ENCODE results near the gene TNFRSF12A.
"Not testable (repeated sequence)": the region's sequence is repeated elsewhere in the genome, so short reads cannot be mapped to it uniquely, and the experiment has no call there.

The TNFRSF12A gene

DNA sequence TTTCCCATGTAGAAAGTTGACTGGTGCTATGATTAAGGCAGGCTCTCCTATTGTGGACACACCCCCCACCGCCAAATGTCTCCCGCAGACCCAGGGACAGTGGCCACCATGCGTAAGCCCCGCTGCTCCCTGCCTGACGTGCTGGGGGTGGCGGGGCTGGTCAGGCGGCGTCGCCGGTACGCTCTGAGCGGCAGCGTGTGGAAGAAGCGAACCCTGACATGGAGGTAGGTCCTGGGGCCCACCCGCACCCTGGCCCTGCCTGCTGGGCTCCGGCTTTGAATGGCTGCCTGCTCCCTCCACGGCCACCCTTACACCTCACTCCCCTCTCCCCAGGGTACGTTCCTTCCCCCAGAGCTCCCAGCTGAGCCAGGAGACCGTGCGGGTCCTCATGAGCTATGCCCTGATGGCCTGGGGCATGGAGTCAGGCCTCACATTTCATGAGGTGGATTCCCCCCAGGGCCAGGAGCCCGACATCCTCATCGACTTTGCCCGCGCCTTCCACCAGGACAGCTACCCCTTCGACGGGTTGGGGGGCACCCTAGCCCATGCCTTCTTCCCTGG is 29.8 kb downstream of the TNFRSF12A start:
- DNase-seq (ENCODE audit: low read depth in 2 of 2): no peak

DNA sequence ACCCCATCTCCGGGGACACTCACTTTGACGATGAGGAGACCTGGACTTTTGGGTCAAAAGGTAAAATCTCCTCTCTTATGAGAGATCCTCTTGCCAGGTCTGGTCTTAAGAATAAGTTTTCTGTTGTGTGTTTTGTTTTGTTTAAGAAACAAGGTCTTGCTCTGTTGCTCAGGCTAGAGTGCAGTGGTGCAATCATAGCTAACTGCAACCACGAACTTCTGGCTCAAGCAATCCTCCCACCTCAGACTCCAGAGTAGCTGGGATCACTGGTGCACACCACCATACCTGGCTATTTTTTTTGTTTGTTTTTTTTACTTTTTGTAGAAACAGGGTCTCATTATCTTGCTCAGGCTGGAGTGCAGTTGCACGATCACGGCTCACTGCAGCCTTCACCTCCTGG is 30.3 kb downstream of the TNFRSF12A start:
- DNase-seq (ENCODE audit: low read depth in 2 of 2): no peak

DNA sequence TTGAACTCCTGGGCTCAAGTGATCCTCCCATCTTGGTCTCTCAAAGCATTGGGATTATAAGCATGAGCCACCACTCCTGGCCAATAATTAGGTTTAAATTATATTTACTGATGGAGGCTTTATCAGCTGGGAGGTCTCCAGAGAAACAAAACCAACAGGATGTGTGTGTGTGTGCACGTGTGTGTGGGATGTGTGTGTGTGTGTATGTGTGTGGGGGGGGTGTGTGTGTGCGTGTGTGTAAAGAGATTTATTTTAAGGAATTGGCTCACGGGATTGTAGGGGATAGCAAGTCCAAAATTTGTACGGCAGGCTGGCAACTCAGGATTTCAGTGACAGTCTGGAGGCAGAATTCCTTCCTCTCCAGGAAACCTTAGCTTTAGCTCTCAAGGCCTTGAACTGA is 30.8 kb downstream of the TNFRSF12A start:
- DNase-seq (ENCODE audit: low read depth in 2 of 2): no peak

DNA sequence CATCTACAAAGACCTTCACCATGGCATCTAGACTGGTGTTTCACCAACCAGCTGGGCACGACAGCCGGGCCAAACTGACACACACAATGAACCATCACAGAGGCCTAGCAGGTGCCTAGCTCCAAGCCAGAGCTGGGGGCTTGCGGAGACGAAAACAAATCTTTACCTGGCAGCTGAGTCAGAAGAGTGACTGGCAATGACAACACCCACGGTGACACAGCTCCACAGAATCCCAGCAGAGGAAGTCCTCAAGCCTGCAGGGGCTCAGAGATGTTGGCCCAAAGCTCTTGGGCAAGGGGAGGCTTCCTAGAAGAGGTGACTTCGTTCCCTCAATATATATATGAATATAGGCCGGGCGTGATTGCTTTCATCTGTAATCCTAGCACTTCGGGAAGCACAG is 31.3 kb downstream of the TNFRSF12A start:
- DNase-seq (ENCODE audit: low read depth in 2 of 2): no peak

DNA sequence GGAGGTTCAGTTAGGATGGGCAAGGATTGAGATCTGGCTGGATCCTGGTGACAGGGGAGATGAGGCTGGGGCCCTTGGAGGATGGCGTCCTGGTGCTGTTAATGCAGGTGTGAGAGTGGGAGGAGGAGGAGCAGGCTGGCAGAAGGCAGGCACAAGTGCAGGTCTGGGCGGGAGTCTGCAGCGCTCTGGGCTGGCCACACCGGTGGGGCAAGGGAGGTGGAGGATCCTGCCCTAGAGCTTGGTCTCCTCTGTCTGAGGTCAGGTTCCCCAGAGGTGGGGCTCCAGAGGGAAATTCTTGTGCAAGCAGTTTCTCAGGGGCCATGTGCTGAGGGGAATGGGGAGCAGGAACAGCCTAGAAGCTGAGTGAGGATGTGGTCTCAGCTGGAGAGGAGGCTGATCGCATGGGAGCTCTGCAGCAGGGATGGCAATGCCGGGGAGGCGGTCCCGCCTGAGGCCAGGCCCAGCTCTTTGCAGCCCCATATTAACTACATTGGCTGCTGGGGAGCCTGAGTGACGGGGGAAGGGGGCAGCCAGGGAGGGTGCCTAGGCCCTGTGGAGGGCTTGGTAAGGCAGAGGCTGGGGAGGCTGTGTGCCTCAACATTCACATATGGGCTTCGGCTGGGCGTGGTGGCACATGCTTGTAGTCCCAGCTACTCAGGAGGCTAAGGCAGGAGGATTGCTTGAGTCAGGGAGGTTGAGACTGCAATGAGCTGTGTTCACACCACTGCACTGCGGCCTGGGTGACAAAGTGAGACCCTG is 32.6 kb downstream of the TNFRSF12A start:
- DNase-seq (ENCODE audit: low read depth in 2 of 2): not testable (repeated sequence)

DNA sequence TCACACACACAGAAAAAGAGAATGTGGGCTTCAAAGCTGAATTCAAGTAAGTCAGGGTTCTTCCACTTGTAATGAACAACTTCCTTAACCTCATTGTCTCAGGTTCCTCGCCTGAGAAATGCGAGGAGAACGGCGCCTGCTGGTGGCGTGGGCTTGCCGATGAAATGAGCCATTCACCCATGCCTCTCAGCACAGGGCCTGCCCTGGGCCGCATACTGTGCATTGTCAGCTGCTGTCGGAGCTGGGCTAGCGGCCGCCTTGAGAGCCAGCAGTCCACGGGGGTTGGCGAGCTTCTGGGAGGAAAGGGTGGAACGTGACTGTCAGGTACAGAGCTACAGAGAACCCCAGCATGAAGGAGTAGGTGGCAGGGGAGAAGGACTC is 33.2 kb downstream of the TNFRSF12A start:
- not testable (repeated sequence) for DNase-seq (ENCODE audit: low read depth in 2 of 2)

DNA sequence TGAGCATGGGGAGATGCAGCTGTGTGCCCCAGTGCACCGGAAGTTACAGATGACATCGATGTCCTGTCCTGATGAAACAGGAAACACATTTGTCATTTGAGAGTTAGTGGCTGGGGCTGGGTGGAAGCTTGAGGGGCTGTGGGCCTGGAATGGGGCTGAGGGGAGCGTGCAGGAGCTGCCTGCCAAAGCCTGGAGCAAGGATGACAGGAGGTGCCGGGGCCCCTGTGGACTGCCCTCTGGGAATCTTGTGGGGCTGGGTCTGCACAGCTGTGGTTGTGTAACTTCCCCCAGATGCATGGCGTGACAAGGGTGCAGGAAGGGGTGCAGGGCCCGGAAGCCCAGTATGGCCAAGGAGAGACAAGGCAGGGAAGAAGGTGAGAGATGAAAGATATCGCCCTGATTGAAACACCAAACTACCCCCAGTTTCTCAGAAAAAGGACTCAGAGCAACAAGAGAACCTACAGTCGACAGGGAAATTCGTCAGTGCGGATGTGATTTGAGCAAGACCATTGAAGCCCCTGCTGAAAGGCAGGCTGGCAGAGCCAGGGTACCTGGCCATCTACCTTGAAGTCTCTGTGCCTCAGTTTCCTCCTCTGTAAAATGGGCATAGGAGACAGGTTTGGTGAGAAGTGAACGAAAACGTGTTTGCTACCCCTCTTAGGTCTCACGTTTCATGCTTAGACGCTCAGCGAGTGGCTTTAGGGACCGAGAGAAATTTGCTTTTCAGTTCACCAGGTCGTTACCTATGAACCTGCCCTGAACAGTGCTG is 35.0 kb downstream of the TNFRSF12A start:
- no peak for DNase-seq (ENCODE audit: low read depth in 2 of 2)

DNA sequence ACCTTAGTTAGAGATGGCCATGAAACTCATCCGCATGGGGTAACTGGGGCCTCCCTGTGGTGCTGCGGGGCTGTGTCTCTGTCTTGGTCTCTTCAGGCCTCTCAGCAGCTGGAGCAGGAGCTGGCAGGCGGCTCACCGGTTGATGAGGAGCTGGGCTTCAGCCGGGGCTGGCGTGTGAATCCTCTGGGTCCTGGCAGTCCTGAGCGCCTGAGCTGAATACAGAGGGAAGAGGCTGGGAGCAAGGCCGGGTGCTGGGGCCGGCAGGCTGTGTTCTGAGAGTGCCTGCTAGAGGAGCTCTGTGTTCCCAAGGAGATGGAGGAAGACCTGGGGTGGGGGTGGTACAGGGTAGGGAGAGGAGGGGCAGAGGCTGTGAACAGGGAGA is 35.6 kb downstream of the TNFRSF12A start:
- not testable (repeated sequence) for DNase-seq (ENCODE audit: low read depth in 2 of 2)

DNA sequence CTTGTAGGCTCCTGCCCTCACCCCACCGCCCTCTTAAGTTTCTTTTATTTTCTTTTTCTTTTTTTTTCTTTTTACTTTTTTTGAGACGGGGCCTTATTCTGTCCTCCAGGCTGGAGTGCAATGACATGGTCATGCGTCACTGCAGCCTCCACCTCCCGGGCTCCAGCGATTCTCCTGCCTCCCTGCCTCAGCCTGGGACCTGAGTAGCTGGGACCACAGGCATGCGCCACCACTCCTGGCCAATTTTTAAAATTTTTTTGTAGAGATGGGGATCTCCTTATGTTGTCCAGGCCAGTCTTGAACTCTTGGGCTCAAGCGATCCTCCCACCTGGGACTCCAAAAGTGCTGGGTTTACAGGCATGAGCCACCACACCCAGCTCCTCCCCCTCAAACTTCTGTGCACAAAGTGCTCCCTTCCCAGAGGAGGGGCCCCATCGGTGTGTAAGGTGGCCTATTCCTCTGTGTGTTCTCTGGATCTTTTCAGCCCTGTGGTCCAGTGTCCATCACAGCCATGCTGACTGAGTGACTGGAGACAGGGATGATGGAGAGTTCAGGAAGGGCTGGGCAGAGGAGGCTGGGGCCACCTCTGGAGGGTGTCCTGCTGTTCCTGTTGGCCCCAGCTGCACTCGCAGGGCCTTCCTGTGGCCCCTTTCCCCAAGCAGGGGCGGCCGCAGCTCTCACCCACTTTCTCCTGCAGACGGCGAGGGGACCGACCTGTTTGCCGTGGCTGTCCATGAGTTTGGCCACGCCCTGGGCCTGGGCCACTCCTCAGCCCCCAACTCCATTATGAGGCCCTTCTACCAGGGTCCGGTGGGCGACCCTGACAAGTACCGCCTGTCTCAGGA is 36.4 kb downstream of the TNFRSF12A start:
- DNase-seq (ENCODE audit: low read depth in 2 of 2): no peak

DNA sequence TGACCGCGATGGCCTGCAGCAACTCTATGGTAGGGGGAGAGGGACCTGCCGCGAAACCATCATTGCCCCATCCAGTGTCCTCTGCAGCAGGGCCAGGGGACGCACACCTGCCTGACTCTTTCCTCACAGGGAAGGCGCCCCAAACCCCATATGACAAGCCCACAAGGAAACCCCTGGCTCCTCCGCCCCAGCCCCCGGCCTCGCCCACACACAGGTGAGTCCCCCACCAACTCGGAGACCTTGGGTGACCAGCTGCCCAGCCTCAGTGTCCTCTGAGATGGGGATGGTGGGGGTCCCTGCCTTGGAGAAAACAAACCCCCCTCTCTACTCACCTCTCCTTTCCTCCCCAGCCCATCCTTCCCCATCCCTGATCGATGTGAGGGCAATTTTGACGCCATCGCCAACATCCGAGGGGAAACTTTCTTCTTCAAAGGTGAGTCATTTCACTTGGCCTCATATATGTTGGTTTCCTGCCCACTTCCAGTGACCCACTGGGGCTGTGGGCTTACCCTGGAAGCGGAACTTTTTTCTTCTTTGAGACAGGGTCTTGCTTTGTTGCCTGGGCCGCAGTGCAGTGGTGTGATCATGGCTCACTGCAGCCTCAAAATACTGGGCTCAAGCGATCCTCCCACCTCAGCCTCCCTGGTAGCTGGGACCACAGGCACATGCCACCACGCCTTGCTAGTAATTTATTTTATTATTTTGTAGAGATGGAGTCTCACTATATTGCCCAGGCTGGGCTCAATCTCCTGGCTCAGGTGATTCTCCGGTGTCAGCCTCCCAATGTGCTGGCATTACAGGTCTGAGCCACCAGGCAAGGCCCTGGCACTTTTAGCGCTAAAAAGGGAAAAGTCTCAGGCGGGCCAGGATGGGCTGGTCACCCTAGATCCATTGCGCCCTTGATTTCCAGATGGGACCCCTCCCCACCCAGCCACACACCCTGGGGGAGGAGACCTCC is 37.3 kb downstream of the TNFRSF12A start:
- DNase-seq (ENCODE audit: low read depth in 2 of 2): no peak

DNA sequence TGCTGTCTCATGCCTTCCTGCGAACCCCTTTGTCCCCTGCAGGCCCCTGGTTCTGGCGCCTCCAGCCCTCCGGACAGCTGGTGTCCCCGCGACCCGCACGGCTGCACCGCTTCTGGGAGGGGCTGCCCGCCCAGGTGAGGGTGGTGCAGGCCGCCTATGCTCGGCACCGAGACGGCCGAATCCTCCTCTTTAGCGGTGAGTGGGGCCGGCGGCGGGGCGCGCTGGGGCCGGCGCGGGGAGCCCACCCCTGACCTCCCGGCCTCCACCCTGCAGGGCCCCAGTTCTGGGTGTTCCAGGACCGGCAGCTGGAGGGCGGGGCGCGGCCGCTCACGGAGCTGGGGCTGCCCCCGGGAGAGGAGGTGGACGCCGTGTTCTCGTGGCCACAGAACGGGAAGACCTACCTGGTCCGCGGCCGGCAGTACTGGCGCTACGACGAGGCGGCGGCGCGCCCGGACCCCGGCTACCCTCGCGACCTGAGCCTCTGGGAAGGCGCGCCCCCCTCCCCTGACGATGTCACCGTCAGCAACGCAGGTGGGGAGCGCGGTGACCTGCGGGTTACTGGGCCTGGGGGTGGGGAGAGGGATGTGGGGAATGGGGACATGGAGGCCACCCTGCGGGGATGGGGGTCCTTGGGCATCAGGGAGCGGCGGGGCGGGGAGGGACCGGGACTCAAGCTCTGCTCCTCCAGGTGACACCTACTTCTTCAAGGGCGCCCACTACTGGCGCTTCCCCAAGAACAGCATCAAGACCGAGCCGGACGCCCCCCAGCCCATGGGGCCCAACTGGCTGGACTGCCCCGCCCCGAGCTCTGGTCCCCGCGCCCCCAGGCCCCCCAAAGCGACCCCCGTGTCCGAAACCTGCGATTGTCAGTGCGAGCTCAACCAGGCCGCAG is 38.2 kb downstream of the TNFRSF12A start:
- DNase-seq (ENCODE audit: low read depth in 2 of 2): no peak

DNA sequence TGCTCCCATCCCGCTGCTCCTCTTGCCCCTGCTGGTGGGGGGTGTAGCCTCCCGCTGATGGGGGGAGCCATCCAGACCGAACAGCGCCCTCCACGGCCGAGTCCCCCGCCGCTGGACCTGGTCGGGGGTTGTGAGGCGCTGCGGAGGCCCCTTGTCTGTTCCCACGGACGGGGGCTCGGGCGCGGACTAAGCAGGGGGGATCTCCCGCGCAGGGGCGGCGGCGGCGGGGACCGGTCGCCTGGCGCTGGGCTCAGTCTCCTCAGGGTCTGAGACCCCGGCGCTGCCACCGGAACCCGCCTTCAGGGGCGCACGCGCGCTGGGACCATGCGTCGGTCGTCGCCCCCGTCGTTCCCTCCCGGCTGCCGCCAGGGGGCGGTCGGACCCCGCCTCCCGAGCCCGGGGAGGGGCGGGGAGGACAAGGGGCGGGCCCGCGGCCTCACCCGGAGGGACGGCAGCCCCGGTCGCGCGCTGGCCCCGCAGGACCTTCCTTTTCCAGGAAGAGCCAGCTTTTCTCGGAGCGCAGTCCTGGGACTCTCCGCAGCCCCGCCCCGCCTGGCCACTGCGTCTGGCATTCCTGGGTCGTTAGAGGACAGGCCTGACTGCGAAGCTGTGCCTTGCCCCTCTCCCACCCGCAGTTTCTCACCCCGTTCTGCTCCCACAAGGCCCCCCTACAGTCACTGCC is 39.0 kb downstream of the TNFRSF12A start:
- peak; percentile 66 to 74 for DNase-seq (ENCODE audit: low read depth in 2 of 2)

DNA sequence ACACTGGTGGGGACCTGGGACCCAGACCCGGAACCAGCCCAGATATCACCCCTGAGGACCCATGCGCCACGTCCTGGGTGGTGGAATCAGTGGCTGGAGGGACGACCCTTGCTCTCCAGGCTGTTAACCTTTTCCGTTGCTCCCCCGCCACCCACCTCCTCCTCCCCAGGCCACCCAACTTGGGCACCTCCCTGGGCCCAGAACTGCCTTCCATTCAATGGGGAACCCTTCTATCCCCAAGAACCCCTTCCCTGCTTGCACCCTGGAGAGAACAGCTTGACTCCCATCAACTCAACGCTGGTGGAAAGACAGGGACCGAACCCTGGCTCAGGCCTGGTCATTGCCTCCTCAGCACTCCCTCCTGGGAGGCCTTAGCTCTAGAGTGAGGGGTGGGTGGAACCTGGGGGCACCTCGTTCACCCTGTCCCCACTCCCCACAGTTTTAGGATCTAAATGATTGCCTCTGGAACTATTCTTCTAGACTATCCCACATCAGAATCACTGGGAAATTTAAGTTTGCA is 39.6 kb downstream of the TNFRSF12A start:
- DNase-seq (ENCODE audit: low read depth in 2 of 2): no peak

DNA sequence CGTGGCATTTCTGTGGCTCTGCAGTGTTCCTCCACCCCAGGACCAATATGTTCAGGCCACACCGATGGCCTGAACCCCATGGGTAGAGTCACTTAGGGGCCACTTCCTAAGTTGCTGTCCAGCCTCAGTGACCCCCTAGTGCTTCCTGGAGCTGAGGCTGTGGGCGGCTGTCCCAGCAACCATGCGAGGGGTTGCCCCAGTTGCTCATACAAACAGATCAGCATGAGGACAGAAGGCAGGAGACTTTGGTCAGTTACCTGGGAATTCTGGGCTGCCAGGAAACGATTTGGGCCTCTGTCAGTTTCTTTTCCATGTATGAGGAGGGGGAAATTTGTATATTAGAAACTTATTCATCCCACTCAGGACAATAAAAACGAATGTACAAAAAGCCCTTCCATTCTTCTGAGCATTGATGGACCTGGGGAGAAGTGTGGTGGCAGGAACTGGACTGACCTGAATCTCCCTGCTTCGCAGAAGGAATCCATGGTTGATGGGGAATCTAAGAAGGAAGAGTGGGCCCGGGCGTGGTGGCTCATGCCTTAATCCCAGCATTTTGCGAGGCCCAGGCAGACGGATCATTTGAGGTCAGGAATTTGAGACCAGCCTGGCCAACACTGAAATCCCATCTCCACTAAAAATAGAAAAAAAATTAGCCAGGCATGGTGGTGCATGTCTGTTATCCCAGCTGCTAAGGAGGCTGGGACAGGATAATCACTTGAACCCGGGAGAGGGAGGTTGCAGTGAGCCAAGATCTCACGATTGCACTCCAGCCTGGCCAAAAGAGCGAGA is 40.4 kb downstream of the TNFRSF12A start:
- DNase-seq (ENCODE audit: low read depth in 2 of 2): no peak

DNA sequence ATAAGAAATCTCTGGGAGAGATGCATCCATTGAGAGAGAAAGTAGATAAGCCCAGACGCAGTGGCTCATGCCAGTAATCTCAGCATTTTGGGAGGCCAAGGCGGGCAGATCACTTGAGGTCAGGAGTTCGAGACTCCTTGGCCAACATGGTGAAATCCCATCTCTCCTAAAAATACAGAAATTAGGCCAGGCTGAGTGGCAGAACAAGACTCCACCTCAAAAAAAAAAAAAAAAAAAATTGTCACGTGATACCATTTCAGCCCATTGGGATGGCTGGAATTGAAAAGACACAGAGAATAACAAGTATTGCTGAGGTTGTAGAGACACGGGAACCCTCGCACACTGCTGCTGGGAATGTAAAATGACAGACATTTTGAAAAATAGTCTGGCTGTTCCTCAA is 42.4 kb downstream of the TNFRSF12A start:
- DNase-seq (ENCODE audit: low read depth in 2 of 2): no peak

DNA sequence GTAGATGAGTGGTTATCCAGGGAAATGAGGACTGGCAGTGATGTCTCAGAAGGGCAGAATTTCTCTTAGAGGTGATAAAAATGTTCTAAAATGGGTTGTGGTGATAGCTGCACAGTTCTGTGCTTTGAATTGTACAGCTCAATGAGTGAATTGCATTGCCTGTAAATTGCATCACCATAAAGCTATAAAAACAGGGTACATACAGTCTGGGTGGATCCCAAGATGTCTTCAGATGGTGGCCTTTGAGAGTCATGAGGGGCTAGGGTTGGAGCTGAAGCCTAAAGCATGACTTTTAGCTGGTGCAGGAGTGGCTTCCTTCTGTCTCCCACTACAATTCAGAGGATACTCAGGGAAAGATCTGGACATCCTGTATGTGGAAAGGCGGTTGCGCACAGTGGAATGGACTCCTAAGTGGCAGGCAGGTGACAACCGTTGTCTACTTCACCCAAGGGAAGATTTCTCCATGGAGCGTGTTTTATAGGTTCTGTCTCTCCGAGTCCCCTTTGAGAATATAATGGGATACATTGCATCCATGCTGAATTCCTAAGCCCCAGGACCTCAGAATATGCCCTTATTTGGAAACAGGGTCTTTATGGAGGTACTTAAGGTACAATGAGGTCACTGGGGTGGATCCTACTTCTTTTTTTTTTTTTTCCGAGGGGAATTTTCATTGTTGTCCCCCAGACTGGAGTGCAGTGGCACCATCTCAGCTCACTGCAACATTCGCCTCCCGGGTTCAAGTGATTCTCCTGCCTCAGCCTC is 43.6 kb downstream of the TNFRSF12A start:
- no peak for DNase-seq (ENCODE audit: low read depth in 2 of 2)

DNA sequence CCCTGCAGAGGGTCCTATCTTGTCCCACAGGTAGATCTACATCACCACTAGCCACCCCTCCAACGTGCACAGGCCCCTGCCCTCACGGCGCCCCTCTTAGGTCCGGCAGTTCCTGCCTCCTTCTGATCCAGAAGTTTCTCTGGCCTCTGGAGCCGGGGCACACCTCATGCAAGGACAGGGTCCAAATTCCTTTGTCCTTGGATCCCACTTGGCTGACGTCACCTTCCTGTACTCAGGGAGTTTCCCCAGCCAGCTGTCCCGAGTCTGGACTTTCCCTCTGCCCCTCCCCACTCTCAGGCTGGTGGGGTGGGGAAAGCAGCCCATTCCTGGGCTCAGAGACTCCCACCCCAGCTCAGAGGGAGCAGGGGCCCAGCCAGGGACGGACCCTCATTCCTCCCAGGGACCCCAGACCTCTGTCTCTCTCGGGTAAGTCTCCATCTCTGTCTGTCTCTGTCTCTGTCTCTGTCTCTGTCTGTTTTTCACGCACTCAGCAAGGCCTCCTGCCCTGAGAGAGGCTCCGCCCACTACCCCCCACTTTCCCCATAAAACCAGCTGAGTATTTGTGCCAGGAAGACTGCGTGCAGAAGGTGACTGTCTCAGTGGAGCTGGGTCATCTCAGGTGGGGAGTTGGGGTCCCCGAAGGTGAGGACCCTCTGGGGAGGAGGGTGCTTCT is 45.0 kb downstream of the TNFRSF12A start, which contains the start of gene IL32:
Gene IL32 (plus strand): TSS at position 572 of the 673 bp plus-strand sequence. CDS start 172 bp downstream, outside the sequence.
- DNase-seq (ENCODE audit: low read depth in 2 of 2): peak; percentile 33 to 51
